GM19463 (cell line): ENCODE measurements around the gene PEX5L.
"Not testable (repeated sequence)": the region's sequence is repeated elsewhere in the genome, so short reads cannot be mapped to it uniquely, and the experiment has no call there.

Experiments used
- ATAC-seq: cut with Tn5 transposase; IDR thresholded peaks from one replicate; pipeline ENCODE4 v1.9.1; 2021; ENCODE audit warnings: mild to moderate bottlenecking, moderate library complexity; ENCODE audit not compliant: unreplicated experiment

The PEX5L gene

GRCh38 chr3:180011927-180012326, 24.8 kb downstream of the PEX5L start:
- ATAC-seq = no peak

GRCh38 chr3:180008318-180008717, 28.4 kb downstream of the PEX5L start:
- not testable (repeated sequence) for ATAC-seq

DNA sequence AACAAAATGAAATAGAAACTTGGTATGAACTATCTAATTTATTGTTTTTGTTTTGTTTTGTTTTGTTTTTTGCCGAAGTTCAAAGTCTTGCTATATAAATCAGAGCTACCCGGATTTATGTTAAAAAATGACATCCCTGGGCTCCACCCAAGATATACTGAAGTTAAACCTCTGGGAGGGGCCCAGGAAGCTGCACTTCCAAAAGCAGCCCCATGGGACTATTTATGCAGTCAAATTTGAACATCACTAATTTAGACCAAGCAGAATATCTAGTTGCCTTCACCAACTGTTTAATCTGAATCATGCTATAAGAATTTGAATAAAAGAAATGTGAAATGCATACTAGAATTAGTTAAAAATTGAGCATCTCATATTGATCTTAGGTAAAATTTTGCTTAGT, 32.2 kb downstream of the PEX5L start:
- ATAC-seq = no peak

GRCh38 chr3:180002006-180002405, 34.7 kb downstream of the PEX5L start:
- ATAC-seq = no peak

DNA sequence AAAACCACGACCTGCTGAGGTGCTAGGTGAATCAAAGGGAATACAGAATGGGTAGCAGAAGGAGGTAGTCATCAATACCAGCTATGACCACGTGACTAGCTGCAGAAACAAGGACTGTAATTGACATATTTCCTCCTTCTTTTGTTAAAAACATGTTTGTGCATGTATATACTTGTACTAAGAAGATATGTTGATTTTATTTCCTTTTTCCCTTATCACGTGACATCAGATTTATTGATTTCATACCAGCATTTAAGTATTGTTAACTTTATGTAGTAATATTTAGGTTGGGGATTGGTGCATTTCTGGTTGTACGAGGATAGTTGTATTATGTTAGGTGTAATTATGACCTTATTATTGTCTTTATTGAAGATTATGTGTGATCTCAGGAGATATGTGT, 36.2 kb downstream of the PEX5L start:
- ATAC-seq = no peak

GRCh38 chr3:179995406-179995805, 41.3 kb downstream of the PEX5L start:
- ATAC-seq = no peak

DNA sequence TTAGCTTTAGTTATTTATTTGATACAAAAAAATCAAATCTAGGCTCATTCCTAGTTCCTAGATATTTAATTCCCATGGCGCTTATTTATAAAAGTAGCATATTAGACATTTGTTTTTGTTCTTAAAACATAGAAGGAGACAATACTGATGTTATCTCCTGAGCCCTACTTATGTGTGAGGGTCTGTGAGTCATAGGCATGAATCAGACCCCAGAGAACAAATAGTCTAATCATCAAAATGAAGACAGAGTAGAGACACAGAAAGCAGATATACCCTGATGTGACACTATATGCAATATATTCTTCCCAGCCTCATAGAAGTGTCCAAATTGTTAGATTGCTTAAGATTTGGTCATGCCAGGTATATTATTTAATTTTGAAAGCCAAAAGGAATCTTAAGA, 44.9 kb downstream of the PEX5L start:
- no peak for ATAC-seq

- ATAC-seq = no peak
Observed at GRCh38 chr3:179991104-179991503, 45.6 kb downstream of the PEX5L start.

DNA sequence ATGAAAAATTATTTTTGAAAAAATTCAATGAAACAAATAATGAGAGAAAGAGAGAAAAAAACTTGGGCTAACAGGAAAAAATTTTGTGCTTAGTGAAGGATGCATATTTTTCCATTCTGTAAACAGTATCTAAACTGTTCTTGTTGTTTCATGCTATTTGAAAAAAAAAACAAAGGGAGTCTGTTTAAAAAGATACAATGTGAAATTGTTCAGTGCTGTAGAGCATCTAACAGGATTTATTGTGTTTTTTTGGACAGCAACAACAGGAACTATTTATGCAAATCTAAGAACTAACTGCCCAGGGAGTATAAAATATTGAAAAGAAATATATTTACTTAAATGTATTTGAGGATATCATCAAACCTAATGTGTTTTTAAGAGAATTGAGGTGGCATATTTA, 55.1 kb downstream of the PEX5L start:
- ATAC-seq = no peak

GRCh38 chr3:179977356-179977755, 59.4 kb downstream of the PEX5L start:
- ATAC-seq = no peak

- peak; percentile 80 for ATAC-seq
Observed at GRCh38 chr3:179973931-179974361, 62.8 kb downstream of the PEX5L start.

- ATAC-seq = no peak
Observed at GRCh38 chr3:179972881-179973423, 63.8 kb downstream of the PEX5L start.

- no peak for ATAC-seq
Observed at GRCh38 chr3:179971280-179971679, 65.5 kb downstream of the PEX5L start.

GRCh38 chr3:179970746-179971145, 66.0 kb downstream of the PEX5L start:
- ATAC-seq = no peak

- ATAC-seq = peak; percentile 36
Observed at GRCh38 chr3:179969525-179969924, 67.2 kb downstream of the PEX5L start.

DNA sequence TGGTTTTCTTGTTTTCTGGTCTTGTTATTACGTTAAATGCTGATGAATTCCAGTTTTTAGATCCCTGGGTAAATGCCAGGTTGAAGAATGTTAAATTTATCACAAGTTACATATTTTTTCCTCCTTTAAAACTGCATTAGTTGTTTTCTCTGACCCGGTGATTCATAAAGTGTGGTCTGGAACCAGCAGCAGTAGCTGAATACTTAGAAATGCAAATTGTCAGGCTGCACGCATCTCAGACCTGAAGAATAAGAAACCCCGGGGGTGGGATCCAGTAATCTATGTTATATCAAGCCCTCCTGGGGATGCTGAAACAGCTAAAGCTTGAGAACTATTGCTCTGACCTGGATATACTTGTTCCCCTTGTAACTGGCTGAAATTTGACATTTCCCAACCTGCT, 69.1 kb downstream of the PEX5L start:
- ATAC-seq = peak; percentile 75

DNA sequence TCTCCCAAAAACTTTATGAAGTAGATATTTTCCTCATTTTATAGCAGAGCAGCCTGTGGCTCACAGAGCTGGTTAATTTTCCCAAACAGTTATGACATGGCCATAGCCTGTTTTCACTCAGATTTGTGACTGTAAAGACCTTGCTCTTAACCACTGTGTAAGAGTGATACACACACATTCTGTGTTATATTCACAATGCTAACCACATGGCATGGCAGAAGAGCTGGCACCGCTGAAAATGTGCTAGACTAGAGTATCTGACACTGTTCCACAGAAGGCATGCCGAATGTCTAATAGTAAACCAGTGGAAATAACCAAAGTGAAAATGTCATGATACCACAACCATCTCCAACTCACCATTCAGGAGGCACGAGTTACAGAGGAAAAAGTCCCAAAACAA, 71.8 kb downstream of the PEX5L start:
- no peak for ATAC-seq

GRCh38 chr3:179962629-179963387, 73.9 kb downstream of the PEX5L start:
- ATAC-seq = no peak

- peak; percentile 67 for ATAC-seq
Observed at GRCh38 chr3:179961703-179962078, 75.0 kb downstream of the PEX5L start.

- ATAC-seq = peak; percentile 21
Observed at GRCh38 chr3:179961071-179961702, 75.5 kb downstream of the PEX5L start.

DNA sequence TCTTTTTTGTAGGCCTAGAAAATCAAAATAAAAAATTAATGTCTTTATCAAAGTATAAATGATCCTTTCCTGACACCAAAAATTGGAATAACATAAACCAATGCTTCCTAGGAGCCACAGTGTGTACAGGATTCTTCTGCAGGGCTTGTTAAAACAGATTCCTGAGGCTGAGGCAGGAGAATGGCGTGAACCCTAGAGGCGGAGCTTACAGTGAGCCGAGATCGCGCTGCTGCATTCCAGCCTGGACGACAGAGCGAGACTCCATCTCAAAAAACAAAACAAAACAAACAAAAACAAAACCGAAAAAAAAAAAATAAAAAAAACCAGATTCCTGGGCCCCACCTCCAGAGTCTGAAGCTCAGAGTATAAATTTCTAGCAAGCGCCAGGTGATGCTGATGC, 78.0 kb downstream of the PEX5L start:
- ATAC-seq = no peak

DNA sequence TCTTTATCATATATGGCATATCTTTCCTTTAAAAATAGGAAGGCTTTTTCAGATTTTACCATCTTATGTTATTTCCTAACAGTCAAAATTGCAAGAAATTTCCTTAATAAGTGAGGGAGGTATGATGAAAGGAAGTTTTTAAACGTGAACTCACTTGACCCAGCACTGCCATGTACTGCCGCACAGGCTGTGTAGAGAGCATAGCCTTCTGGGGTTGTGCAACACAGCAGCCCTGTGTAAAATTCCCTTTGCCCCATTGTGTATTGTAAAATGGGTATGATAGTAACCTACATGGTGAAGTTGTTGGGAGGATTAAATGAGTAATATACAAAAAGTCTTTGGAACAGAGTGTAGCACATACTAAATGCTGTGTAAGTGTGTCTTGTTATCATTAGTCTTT, 78.6 kb downstream of the PEX5L start:
- no peak for ATAC-seq
